HL-60/S4 treated with retinoic acid at 250 ng/mL for 4 days and 3 days (cell line): ENCODE measurements around the gene GMEB2.
"Not testable (repeated sequence)": the region's sequence is repeated elsewhere in the genome, so short reads cannot be mapped to it uniquely, and the experiment has no call there.

Experiments
- in situ Hi-C: fragments of 300-500 bp; cut with MboI; formaldehyde crosslinking; loops from 2 replicates; pipeline ENCODE4 v1.7.0; 2022; ENCODE audit warnings: low sequenced_read_pairs

Gene GMEB2

GRCh38 chr20:63573647-63574131 lies 53.2 kb downstream of the GMEB2 start:
- in situ Hi-C loops: no loop called here

DNA sequence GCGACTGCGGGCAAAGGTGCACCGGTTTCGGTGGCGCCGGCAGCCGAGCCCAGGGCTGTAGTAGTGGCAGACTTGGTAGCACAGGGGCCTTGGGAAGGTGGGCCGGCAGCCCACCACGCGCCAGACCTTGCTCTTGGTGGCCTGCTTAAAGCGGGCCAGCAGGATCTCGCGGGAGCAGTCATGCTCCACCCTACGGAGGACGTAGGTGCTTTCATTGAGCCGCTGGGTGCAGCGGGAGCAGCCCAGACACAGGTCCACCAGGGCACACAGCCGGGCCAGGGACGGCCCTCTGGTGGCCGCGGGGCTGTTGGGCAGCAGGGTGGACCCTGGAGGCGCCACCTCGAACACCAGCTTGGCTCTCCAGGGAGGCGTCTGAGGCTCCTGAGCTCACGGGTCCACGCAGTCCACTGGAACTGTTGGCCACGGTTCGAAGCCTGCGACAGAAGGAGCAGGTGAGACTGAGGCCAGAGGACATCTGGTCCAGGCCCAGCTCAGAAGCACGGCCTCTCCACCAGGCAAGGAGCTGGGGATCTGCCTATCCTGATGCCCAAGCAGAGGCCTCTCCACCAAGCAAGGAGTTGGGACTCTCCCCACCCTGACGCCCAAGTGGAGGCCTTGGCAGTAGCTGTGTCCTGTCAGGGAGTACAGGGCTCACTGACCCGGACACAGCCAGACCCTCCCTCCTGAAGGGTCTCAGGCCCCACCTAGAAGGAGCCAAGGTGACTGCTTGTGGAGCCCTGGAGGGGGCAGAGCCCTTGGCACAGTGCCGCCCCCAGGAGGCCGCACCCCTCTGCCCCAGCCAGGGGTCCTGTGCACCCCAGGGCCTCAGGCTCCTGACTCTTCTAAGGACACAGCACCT lies 53.9 kb downstream of the GMEB2 start:
- in situ Hi-C loops: no loop called here

DNA sequence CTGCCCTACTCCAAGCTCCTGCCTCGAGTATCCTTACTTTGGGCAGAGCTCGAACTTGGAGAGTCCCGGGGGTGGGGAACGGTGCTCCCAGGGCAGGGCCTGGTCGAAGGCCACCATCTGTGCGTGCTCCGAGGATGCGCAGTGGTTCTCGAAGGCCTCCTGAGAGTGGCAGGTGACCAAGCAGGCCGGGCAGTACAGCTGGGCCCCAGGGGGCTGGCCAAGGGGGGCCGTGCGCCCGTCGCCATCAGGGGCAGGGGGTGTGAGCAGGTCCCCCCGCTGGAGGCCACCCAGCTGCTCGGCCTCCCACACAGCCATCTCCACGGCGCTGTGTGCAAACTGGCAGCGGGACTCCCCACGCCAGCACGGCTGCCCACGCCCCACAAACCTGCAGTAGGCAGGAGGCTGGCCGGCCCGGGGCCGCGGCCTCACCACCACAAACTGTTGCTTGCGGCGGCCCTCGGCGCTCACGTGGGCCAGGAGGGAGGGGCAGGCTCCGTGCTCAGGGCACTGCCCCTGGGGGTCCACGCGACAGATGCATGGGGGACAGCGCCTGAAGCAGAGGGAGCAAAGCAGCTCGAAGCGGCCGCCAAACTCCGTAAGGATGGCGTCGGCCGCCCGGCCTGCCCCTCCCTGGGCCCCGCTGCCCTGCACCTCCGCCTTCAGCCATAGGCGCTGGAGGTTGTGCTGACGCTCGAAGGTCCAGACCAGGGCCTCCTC lies 54.7 kb downstream of the GMEB2 start:
- in situ Hi-C loops: no loop called here

- in situ Hi-C loops: not testable (repeated sequence)
Measured at GRCh38 chr20:63571087-63571478, 55.8 kb downstream of the GMEB2 start.

DNA sequence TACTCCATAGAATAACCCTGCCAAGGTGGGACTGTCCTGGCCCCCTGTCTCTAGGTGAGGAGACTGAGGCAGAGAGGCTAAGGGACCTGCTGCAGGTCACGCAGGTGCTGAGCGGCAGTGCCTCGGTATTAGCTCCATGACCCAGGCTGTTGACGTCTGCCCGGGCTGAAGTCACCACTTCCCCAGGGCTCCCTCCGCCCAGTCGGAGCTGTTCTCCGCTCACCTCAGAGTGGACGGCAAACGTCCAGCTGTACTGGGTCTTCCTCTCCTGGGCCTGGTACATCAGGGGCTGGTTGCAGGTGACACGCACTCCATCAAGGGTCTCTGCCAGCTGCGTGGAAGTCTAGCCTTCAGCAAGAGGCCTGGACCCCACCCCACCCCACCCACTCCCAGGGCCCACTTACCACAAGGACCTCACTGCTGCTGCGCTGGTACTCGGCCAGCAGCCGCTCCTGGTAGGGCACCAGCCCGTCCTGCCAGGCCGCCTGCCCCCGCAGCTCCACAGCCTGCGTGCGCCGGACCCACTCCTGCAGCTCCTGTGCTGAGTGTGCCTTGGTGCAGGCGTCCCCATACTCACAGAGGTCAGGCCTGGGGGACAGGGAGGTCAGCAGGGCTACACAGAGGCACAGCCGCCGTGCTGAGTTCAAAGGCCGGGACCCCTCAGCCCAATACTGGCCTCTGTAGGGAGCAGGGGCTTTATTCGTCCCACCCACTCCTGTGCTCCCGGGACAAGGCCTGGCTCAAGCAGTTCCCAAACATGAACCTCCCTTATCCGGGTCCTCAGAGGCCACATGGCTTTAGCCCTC lies 56.4 kb downstream of the GMEB2 start:
- in situ Hi-C loops: no loop called here

DNA sequence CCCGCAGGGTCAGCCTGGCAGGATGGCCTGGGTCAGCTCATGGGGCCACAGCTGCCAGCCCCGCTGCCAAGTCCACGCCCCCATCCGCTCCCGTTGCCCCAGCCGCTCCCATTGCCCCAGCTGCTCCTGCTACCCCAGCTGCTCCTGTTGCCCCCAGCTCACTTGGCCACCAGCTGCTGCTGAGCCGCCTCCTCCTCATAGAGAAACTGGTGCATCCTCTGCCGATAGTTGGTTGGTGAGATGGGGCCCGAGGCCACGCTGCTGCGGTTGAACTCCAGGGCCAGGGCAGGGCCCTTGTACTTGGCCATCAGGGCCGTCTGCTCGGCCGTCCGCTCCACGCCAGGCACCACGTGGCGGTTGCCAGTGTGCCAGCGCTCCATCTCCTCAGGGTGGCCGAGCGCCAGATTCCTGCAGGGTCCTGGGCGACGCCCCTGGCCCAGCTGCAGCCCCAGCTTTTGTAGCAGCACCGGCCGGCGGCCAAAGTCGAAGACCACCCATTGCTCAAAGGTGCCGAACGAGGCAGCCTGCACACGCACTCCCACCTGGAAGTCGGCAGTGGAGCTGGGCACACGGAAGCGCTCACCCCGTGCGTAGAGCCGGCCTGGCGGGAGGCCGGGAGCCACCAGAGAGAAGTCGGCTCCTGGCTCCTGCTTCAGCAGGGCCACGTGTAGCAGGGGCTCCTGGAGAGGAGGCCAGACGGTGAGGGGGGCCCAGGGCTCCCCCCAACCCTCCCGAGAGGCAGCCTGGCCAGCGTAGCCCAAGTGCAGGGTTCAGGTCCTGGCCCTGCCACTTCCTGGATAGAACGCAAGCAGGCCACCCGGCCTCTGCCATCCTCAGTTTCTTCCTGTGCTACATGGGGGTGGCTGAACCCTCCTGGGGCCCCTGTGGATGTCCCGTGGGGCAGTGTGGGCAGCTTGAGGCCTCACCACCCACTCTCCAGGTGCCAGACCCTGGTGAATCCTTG lies 57.6 kb downstream of the GMEB2 start:
- in situ Hi-C loops: no loop called here

DNA sequence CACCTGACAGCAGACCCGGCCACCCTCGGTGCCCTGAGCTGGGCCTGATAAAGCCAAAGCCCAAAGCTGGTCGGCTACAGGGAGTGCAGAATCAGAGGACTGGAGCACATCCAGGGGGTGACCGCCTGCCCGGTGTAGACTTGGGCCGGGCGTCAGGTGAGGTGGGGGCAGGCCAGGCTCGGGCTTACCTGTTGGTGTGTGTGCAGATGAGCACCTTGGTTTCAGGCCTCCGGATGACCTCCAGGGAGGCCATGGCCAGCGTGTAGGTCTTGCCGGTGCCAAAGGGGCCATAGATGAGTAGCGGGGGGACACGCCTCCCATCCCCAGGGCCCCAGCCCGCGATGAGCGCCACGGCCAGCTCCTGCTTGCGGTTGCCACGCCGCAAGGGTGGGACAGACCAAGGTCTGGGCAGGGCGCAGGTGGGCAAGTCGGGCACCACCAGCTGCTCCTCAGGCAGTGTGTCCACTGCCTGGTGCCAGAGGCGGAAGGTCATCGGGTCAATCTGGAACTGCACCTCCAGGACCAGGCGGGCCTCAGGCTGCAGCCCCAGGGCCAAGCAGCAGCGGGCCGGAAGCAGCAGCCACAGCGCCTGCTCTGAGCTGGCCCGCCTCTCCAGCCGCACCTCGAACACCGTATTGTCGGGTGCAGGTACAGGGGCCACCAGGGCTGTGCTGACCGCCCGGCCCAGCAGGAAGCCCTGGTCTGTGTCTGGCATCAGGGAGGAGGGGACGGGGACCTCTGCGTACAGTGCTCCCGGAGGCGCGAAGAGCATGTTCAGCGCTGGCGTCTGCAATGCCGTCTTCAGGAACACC lies 58.5 kb downstream of the GMEB2 start:
- in situ Hi-C loops: no loop called here

DNA sequence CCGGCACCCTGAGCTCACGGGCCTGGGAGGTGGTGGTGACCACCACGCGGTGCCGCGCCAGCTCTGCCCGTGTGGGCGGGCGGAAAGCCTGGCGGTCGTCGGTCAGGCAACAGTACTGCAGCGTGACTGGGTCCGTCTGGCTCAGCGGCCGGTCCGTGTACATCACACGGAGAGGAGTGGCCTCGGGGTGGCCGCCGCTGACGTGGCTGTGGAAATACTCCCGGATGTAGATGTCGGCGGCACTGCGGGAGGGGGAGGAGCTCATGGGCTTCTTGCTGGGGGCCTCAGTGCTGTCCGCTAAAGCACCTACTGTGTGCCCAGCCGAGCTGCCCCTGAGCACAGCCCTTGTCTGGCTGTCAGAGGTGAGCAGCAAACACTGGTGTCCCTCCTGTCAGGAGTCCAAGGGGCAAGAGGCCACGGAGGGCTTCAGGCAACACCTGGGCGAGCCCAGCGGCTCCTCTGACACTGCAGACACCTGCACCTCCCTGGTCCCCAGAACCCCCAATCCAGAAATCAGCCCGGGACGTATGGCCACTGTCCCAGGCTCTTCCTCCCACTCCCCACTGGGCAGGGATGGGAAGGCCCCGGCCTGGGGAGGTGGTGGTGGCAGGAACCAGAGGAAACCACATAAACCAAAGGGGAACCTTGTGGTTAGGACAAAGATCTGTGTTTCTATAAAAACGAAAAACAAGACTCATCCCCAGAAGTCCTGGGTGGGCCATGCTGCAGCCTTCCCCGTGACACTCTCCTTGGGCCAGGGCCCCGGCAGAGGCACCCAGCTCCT lies 59.3 kb downstream of the GMEB2 start:
- in situ Hi-C loops: no loop called here

GRCh38 chr20:63567136-63567385 lies 59.8 kb downstream of the GMEB2 start:
- in situ Hi-C loops: no loop called here

DNA sequence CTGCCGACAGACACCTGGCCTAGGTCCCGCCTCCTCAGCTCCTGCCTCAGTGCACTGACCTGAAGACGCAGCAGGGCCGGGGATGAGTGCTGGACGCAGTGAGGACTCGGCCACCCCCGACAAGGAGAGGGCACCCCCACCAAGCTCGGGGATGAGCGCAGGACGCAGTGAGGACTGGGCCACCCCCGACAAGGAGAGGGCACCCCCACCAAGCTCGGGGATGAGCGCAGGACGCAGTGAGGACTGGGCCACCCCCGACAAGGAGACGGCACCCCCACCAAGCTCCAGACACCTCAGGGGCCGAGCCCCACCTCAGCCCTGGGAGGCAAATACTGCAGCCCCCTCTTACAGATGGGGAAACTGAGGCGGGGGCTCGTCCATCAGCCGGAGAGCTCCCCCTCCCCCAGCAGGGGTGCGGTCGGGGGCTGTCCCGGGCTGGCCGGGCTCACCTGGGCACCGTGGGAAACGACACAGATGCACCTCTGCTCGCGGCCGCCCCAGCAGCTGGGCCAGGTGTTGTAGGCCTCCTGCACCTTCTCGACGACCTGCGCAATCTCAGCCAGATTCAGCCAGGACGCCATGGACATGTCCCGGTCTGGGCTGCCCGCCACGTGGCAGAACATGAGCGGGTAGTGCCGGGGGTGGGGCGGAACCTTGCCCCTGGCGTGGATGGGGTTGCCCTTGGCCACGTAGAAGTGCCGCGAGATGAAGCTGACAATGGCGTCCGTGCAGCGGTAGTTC lies 60.3 kb downstream of the GMEB2 start:
- in situ Hi-C loops: no loop called here

- in situ Hi-C loops: no loop called here
Measured at GRCh38 chr20:63565699-63566335, 61.1 kb downstream of the GMEB2 start.

GRCh38 chr20:63565021-63565698 lies 61.7 kb downstream of the GMEB2 start:
- in situ Hi-C loops: no loop called here

GRCh38 chr20:63564036-63564810 lies 62.7 kb downstream of the GMEB2 start:
- in situ Hi-C loops: no loop called here

- in situ Hi-C loops: no loop called here
Measured at GRCh38 chr20:63563225-63563935, 63.5 kb downstream of the GMEB2 start.

- in situ Hi-C loops: no loop called here
Measured at GRCh38 chr20:63562461-63563224, 64.3 kb downstream of the GMEB2 start.
